Activated T-cell treated with anti-CD3 and anti-CD28 coated beads for 48 hours (primary cell): ENCODE measurements around the gene RIN1.
"Not testable (repeated sequence)": the region's sequence is repeated elsewhere in the genome, so short reads cannot be mapped to it uniquely, and the experiment has no call there.

ENCODE experiments used
- DNase-seq: peaks from one replicate; pipeline ENCODE4 v3.0.0-alpha.2; 2020; ENCODE audit warnings: low read depth

The RIN1 gene

GRCh38 chr11:66336234-66337102 lies at the start of gene RIN1:
Gene RIN1 (minus strand): TSS chr11:66336434. CDS start chr11:66336402, 32 bp downstream.
- DNase-seq: peak; percentile 71

- DNase-seq: not testable (repeated sequence)
Observed at GRCh38 chr11:66384316-66384715, 48.1 kb upstream of the RIN1 start.

- not testable (repeated sequence) for DNase-seq
Observed at GRCh38 chr11:66380264-66380663, 44.0 kb upstream of the RIN1 start.

- not testable (repeated sequence) for DNase-seq
Observed at GRCh38 chr11:66373690-66374287, 37.6 kb upstream of the RIN1 start.

- DNase-seq: no peak
Observed at GRCh38 chr11:66373265-66373664, 37.0 kb upstream of the RIN1 start.

- peak; percentile 80 for DNase-seq
Observed at GRCh38 chr11:66371627-66372415, 35.6 kb upstream of the RIN1 start, which contains the start of gene SLC29A2. Gene SLC29A2 (minus strand): TSS chr11:66371760. CDS start chr11:66371591, 169 bp downstream.

- no peak for DNase-seq
Observed at GRCh38 chr11:66369073-66369894, 33.0 kb upstream of the RIN1 start.

GRCh38 chr11:66368484-66368883 lies 32.2 kb upstream of the RIN1 start:
- no peak for DNase-seq

GRCh38 chr11:66367561-66368312 lies 31.5 kb upstream of the RIN1 start:
- DNase-seq: no peak

- DNase-seq: no peak
Observed at GRCh38 chr11:66366844-66367477, 30.7 kb upstream of the RIN1 start.

GRCh38 chr11:66365711-66366619 lies 29.7 kb upstream of the RIN1 start:
- no peak for DNase-seq

GRCh38 chr11:66365166-66365565 lies 28.9 kb upstream of the RIN1 start:
- DNase-seq: no peak

GRCh38 chr11:66363805-66364535 lies 27.7 kb upstream of the RIN1 start:
- peak; percentile 80 for DNase-seq

- DNase-seq: no peak
Observed at GRCh38 chr11:66363187-66363601, 27.0 kb upstream of the RIN1 start.

GRCh38 chr11:66362481-66363147 lies 26.4 kb upstream of the RIN1 start:
- no peak for DNase-seq

GRCh38 chr11:66361502-66361941 lies 25.3 kb upstream of the RIN1 start:
- DNase-seq: no peak

GRCh38 chr11:66360406-66361073 lies 24.3 kb upstream of the RIN1 start:
- DNase-seq: no peak
